Thyroid gland (tissue), 4 donors: ENCODE data around the gene SLC9A7.

Experiments used
- CTCF ChIP-seq, 6 experiments: fragments of 200-600 bp in 3 of 6; fragments of 450-650 bp in 3 of 6; sonication (generic) in 3 of 6; IDR thresholded peaks; one replicate each; pipeline ENCODE4 v1.5.1; 2016 to 2019; ENCODE audit warnings: antibody characterized with exemption in 6 of 6, mild to moderate bottlenecking in 2 of 6, inconsistent platforms in 1 of 6, moderate library complexity in 1 of 6
- POLR2A ChIP-seq, 2 donors: fragments of 450-650 bp; IDR thresholded peaks; one replicate each; pipeline ENCODE4 v1.6.1; 2017; ENCODE audit warnings: antibody characterized with exemption in 2 of 2, mild to moderate bottlenecking in 2 of 2, moderate library complexity in 1 of 2

GRCh38 chrX:46627062-46627461 lies 131.9 kb downstream of the SLC9A7 start:
- no peak for TF ChIP-seq CTCF (IDR thresholded peaks at IDR 0.05)
- TF ChIP-seq POLR2A (IDR thresholded peaks at IDR 0.05): no peak
